Measurements from ENCODE around the gene GIGYF2. TPM values are rescaled to one million over a fixed set of nuclear protein-coding genes. Genes with fewer than 3 reads are reported as not detected.

The GIGYF2 gene
- total RNA-seq, 1 experiment from 2014 or later = 55.3 TPM

DNA sequence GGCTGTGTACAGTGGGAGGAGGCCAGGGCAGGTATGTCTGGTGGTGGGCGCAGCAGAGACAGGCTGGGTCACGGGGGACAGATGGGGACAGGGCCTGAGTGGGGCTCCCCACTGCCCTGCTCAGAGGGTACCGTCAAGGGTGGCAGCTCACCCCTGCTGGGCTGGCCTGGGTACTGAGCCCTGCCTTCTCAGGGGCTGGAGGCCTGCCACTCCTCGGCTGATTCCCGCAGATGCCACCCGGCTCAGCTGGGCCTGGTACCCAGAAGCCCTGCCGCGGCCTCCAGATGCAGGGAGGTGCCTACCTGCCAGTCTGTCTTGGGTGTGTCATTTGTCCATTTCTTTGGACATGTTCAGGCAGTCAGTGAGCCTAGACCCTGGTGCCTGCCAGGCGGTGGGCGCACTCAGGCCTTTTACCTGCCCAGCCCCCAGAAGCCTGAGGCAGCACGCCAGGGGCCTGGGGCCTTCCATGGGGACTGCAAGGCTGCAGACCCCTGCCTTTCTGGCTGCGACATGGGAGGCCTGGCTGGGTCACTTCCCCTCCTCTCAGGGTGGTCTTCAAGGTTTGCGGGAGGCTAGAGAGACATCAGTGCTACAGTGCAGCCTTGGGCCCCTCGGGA is 176.3 kb downstream of the GIGYF2 start:
- H2BK12ac ChIP-seq (ENCODE audit: insufficient read length, low read depth, low read length) = no peak overlapping the region
- H3K9ac ChIP-seq (ENCODE audit: extremely low read depth, insufficient read length, low read length) = no peak overlapping the region
- no CpG with 5 or more reads among the region's 14 CpGs for WGBS (ENCODE audit: extremely low coverage, insufficient read length, low lambda C conversion rate)
- H2AK5ac ChIP-seq (ENCODE audit: insufficient read length, low read length) = no peak overlapping the region
- Mint-ChIP-seq H3K27me3 (ENCODE audit: low read depth) (peaks cover 32% of the 10 kb centered on the region), H3K27ac (no peak overlapping the region), H3K4me3 (no peak overlapping the region), H3K4me1 (peaks cover 0 to 11% of the 10 kb centered on the region in 2 experiments; a peak in 2 of 4 replicates), H3K9me3 (no peaks in the 10 kb centered on the region; a peak in 1 of 5 replicates), H3K36me3 (ENCODE audit: insufficient read depth in 1 of 3, low read depth in 3 of 3) (no peaks in the 10 kb centered on the region; a peak in 1 of 7 replicates)
- no peak overlapping the region for H2AFZ ChIP-seq (ENCODE audit: low read length)
- no peak overlapping the region for H2BK15ac ChIP-seq (ENCODE audit: low read depth, low read length)
- H3K23ac ChIP-seq (ENCODE audit: insufficient read length, low read depth, low read length) = no peak overlapping the region
- no peak overlapping the region for H3T11ph ChIP-seq (ENCODE audit: low read length)
- no peak overlapping the region for H3K14ac ChIP-seq (ENCODE audit: insufficient read depth, low read length)
- H3K9me3 ChIP-seq (ENCODE audit: control insufficient read depth, low read depth, low read length) = no peaks in the 10 kb centered on the region
- H4K20me1 ChIP-seq (ENCODE audit: control insufficient read depth, insufficient read depth, insufficient read length) = no peaks in the 10 kb centered on the region
- H4K5ac ChIP-seq (ENCODE audit: insufficient read length, low read depth, low read length) = no peak overlapping the region
- H3K4me2 ChIP-seq (ENCODE audit: insufficient read depth, insufficient read length, low read length) = no peak overlapping the region
- H3K4ac ChIP-seq (ENCODE audit: low read depth, low read length) = no peak overlapping the region
- H2BK20ac ChIP-seq (ENCODE audit: low read depth, low read length, poor library complexity, severe bottlenecking) = no peak overlapping the region
- peaks cover 7% of the 10 kb centered on the region for H3K23me2 ChIP-seq (ENCODE audit: insufficient read length, low read depth, low read length, poor library complexity, severe bottlenecking)
- no peak overlapping the region for H2BK120ac ChIP-seq (ENCODE audit: low read depth, low read length, poor library complexity, severe bottlenecking)
- H3K4me1 ChIP-seq (ENCODE audit: insufficient read depth, low read length) = no peaks in the 10 kb centered on the region
- TF ChIP-seq, protein P1, sequence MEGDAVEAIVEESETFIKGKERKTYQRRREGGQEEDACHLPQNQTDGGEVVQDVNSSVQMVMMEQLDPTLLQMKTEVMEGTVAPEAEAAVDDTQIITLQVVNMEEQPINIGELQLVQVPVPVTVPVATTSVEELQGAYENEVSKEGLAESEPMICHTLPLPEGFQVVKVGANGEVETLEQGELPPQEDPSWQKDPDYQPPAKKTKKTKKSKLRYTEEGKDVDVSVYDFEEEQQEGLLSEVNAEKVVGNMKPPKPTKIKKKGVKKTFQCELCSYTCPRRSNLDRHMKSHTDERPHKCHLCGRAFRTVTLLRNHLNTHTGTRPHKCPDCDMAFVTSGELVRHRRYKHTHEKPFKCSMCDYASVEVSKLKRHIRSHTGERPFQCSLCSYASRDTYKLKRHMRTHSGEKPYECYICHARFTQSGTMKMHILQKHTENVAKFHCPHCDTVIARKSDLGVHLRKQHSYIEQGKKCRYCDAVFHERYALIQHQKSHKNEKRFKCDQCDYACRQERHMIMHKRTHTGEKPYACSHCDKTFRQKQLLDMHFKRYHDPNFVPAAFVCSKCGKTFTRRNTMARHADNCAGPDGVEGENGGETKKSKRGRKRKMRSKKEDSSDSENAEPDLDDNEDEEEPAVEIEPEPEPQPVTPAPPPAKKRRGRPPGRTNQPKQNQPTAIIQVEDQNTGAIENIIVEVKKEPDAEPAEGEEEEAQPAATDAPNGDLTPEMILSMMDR (conservative IDR thresholded peaks at IDR 0.05) = no peak
- peaks cover 8% of the 10 kb centered on the region; the same call in 1 of the 2 replicates for H3K27me3 ChIP-seq (ENCODE audit: insufficient read depth, low read length)
- H3K18ac ChIP-seq (ENCODE audit: insufficient read length, low read depth, low read length) = no peak overlapping the region
- H3K79me1 ChIP-seq (ENCODE audit: insufficient read depth, low read depth, low read length, poor library complexity, severe bottlenecking) = no peaks in the 10 kb centered on the region
- no peak overlapping the region for H2BK5ac ChIP-seq (ENCODE audit: insufficient read length, low read length)
- no peak overlapping the region for H3K27ac ChIP-seq (ENCODE audit: insufficient read length, low read depth, low read length)
- no peak for DNase-seq
- H3K79me2 ChIP-seq (ENCODE audit: insufficient read depth, low read length) = no peaks in the 10 kb centered on the region
- H3K56ac ChIP-seq (ENCODE audit: insufficient read length, low read depth, low read length) = no peak overlapping the region
- H4K8ac ChIP-seq (replicated peaks; ENCODE audit: insufficient read length, low read depth, low read length) = no peak overlapping the region
- H4K91ac ChIP-seq (ENCODE audit: insufficient read length, low read depth, low read length) = no peak overlapping the region

Data from H9 (cell line).